AG09309 (cell line): ENCODE results near the gene RASGEF1B.
A peak's percentile ranks its signal among the peaks of the same experiment; 100 is the strongest.

Experiments used
- DNase-seq: peaks from one replicate; pipeline ENCODE4 v3.0.0-alpha.2; 2010; ENCODE audit warnings: low read depth
- H3K4me3 ChIP-seq: 2 replicates; pipeline ENCODE4 v1.5.1; 2011; ENCODE audit warnings: mild to moderate bottlenecking, low read depth, low read length, moderate library complexity; ENCODE audit not compliant: control insufficient read depth
- CTCF ChIP-seq: IDR thresholded peaks from 2 replicates; pipeline ENCODE4 v1.5.1; 2011; ENCODE audit warnings: mild to moderate bottlenecking, low read depth, low read length, inconsistent platforms; ENCODE audit not compliant: insufficient read depth, control insufficient read depth; ENCODE audit errors: missing control alignments

RASGEF1B gene

DNA sequence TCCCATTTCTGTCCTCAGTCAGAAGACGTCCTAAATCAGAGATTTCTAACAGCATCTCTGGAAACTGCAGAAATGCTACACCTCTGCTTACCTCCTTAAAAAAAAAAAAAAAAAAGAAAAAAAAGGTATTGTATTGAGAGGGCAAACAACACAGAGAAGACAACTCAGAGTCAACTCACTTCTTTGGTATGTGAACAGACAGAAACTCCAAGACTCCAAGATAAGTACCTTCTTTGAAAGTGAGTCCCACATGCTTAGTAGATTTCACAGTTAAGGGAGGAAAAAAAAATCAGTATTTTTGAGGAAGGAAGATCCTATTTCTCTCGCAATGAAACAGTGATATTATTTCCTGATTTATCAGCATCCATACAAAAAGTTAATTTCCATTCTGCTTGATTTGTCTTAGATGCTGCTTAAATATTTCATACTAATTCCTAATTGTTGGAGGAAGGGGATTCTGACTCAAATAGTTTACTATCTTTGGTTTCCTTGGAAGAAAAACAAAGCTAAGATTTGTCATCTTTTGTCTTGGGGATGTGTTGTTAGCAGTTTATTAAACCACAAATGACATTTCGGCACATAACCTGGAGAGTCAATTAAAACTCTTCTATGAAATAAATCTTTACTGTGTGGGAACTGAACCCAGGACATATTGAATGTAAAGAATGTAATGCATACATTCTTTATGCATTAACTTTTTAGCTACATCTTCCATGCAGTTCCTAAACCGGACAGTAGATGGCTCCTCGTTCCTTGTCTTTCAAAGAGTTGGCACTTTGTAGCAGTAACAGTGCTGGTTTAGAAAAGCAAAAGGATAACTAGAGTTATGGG, 4.7 kb downstream of the RASGEF1B start:
- peak; percentile 86 for TF ChIP-seq CTCF
- no peak overlapping the region for H3K4me3 ChIP-seq
- DNase-seq = no peak

DNA sequence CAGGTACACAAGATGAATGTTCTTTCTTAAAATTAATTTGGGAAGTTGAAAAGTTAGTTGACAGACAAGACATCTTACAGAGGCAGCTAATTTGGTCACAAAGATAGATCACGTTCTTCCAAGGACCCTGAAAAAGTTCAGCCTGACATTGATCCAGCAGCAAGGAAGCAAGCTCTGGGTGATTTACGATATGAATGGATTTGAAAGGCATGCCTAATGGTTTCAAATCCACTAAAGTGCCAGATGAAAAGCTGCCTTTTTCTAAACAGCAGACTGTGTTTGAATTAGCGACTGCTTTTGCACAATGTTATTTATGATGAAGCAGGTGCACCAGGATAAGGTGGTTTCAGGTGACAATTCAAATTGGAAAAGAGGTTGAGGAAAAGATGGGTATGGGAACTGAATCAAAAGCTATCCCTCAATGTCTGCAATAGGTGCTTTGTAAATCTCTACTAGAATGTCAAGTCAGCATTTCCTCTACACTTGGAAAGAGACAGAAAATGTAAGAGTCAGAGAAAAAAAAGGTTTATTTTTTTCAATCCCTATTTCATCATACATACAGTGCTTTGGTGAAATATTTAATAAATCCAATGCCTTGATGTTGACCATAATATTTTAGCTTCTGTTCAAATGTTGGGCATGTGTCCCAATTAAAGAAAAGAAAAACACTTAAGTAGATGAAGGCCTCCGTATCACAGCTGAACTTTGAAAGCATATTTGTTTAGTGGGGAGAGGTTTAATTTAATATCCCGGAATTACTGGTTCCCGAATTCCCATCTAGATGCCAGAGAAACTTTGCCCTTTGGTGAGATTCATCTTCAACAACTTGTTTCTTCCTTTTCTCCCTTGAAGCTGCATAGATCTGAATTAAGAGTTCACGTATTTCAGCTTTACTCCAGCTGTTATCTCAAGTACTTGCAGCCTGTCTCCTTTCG, 6.0 kb downstream of the RASGEF1B start:
- no peak overlapping the region for H3K4me3 ChIP-seq
- DNase-seq = no peak
- TF ChIP-seq CTCF = no peak

DNA sequence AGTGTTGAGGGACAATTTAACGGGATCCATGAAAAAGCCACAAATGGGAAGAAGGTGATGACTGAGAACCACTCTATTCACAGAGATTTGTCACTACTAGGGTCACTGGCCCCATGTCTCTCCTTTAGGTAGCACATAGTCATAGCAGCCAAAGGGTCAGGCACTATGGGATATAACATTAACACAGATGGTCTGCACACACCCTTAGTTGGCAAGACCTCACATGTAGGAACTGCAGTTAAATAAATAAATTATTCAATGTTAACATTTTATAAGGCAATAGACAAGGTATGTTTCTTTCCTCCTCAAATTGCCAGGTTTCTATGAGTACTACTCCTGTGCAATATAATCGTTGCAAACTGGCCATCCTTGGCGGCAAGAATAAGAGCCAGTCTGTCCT, 10.9 kb downstream of the RASGEF1B start:
- H3K4me3 ChIP-seq = no peak overlapping the region
- no peak for TF ChIP-seq CTCF
- DNase-seq = no peak

DNA sequence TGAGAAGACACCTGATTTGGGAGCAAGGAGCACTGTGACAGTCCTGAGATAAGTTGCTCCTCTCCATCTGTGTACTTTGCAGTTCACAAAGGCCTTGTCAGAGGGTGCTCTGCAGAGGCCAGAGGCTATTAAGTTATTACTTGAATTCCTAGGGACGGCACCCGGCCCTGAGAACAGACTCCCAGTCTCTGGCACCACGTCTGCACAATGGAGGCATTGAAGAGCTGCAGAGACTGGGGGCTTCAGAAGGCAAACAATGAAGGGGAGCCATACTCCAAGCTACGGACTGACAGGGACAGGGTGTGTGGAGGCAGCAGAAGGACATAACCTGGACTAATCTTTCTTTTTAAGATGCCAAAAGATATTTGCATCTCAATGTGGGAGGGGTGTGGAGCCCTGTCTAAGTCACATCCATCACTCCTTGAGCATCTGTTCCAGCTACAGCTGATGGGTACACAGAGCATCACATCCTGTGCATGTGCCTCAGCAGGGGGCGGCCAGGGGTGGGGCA, 11.5 kb downstream of the RASGEF1B start:
- no peak for DNase-seq
- TF ChIP-seq CTCF = no peak

DNA sequence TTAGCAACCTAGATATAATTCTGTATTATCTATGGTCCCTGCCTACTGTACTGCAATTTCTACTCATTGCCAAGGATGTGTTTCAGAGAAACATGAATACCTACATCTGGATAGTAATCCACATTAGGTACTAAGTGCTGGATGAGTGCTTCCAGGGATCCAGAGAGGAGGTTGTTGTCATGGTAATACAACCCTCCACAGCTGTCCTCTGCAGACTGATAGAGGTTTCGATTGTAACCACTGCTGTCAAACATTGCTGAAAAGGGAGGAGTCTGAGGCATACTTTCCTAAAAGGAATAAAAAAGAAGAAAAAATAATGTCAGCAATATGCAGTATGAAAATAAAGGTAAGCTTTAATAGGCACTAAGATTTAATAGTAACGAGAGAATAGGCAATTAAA, 12.5 kb downstream of the RASGEF1B start:
- no peak for TF ChIP-seq CTCF
- DNase-seq = no peak
- H3K4me3 ChIP-seq = no peak overlapping the region

More for the DNA sequence above, 11.5 kb downstream of the RASGEF1B start:
- no peak overlapping the region for H3K4me3 ChIP-seq

- DNase-seq = no peak
- H3K4me3 ChIP-seq = no peak overlapping the region
- no peak for TF ChIP-seq CTCF
Measured at GRCh38 chr4:81457921-81458520, 13.7 kb downstream of the RASGEF1B start.
